ENCODE results near the gene OSCP1. TPM values are rescaled to one million over a fixed set of nuclear protein-coding genes. Genes with fewer than 3 reads are reported as not detected.

Gene OSCP1
- total and polyA plus RNA-seq, 2 experiments from 2014 or later, result 6.9 to 10.2 TPM

DNA sequence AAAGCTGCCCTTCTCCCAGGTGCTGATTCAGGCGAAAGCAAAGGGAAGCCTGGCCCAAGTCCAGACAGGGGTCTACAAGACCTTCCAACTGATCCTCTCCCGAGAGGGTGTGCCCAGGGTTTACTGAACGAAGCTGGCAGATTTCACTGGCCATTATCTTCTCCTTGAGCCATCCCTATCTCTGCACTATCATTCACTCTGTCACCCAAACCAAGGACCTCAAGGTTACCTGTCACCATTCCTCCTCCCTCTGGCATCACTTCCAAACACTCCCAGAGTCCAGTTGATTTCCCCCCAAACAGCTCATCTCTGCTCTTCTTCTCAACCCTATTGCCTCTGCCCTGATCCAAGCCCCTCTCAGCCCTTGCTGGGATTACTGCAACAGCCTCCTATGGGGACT is 69.5 kb downstream of the OSCP1 start:
- no peak for DNase-seq
- H3K27ac ChIP-seq, result no peak overlapping the region
- no peak overlapping the region for H3K4me2 ChIP-seq (ENCODE audit: unreplicated experiment)
- 66 to 72% methylated on average over 3 of the region's 3 CpGs for WGBS, 2 experiments (ENCODE audit: low coverage in 1 of 2, low lambda C conversion rate in 2 of 2, missing lambda C conversion rate in 2 of 2)
- no peak overlapping the region for H3K4me3 ChIP-seq
- in situ Hi-C loops (cut with MboI), result no loop called here
- no peaks in the 10 kb centered on the region for H3K9me2 ChIP-seq (ENCODE audit: insufficient read depth)
- H2AFZ ChIP-seq, result no peak overlapping the region
- 0 out of 2 replicates have a peak, but pooled peaks cover 6% of the 10 kb centered on the region for H3F3A ChIP-seq (ENCODE audit: insufficient read depth)
- peaks cover 99% of the 10 kb centered on the region for H3K79me2 ChIP-seq (ENCODE audit: insufficient read depth)
- peaks cover 9% of the 10 kb centered on the region for H3K4me1 ChIP-seq (ENCODE audit: insufficient read depth)
- no peaks in the 10 kb centered on the region; the same call in 1 of the 2 replicates for H3K36me3 ChIP-seq (ENCODE audit: low read depth)
- H4K20me1 ChIP-seq (ENCODE audit: insufficient read depth), result 0 out of 2 replicates have a peak, but pooled peaks cover 3% of the 10 kb centered on the region
- H3K9me3 ChIP-seq (ENCODE audit: low read depth), result no peaks in the 10 kb centered on the region
- no peaks in the 10 kb centered on the region for H3K27me3 ChIP-seq (replicated peaks; ENCODE audit: insufficient read depth)
- TF ChIP-seq EZH2phosphoT487 (IDR thresholded peaks at IDR 0.05; ENCODE audit: insufficient read depth, low read depth) (no peak), EZH2 (IDR thresholded peaks at IDR 0.05; ENCODE audit: insufficient read depth, poor library complexity, severe bottlenecking) (no peak)
- H3K9ac ChIP-seq, result no peak overlapping the region

DNA sequence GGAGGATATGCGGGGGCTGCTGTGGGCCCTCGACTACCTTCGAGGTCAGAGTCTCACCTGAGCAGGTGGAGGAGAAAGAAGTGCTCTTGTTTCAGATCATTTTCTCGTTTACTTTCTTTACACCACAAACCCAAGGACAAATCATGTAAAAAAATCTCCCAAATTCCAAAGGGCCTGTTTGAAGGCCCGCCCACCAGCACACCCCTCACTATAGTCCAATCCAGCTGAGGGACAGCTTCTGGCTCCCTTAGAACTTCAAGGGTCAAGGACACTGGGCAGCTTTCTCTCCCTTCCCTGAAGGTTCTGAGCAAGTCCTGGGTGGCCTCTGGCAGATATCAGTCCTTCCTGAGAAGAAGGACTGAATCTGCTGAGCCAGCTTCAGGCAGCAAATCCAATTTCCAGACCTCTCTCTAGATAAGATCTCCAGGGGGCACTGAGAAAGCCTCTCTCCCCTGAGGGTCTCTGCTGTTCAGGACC is 70.1 kb downstream of the OSCP1 start:
- H4K20me1 ChIP-seq (ENCODE audit: insufficient read depth), result 0 out of 2 replicates have a peak, but pooled peaks cover 3% of the 10 kb centered on the region
- WGBS, 2 experiments (ENCODE audit: low coverage in 1 of 2, low lambda C conversion rate in 2 of 2, missing lambda C conversion rate in 2 of 2), result 86 to 95% methylated on average over 5 of the region's 5 CpGs

DNA sequence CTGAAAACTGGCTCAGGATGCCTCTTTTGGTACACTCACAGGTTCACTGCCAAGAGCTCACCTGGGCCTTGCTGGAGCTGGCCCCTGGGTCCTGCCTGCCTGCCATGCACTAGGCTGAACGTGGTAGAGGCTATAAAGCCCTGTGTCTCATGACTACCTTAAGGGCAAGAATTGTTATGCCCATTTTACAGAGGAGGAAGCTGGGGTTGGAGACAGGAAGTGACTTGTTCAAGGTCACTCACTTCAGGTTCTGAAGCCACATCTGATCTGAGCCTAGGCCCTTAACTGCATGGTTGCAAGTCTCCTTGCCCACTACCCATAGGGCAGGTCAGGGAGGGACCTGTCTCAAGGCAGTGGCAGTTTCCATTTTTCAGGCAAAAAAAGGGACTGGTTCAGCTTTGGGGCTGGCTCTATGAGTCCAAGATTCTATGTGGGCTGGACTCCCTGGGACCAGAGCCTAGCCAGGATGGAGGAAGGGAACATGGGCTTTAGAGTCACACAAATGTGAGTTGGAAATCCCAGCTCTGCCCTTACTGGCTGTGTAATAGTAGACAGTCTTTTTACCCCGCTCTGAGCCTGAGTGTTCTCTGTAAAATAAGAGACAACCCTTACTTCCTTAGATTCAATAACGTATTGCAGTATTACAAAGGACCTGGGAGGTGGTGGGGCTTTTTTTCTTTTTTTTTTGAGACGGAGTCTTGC is 72.3 kb downstream of the OSCP1 start:
- Histone ChIP-seq H3K79me2 (ENCODE audit: insufficient read depth) (peaks cover 81% of the 10 kb centered on the region), H4K20me1 (ENCODE audit: insufficient read depth) (0 out of 2 replicates have a peak, but pooled peaks cover 3% of the 10 kb centered on the region), H3K4me1 (ENCODE audit: insufficient read depth) (peaks cover 22% of the 10 kb centered on the region)

More for the DNA sequence above, 70.1 kb downstream of the OSCP1 start:
- peaks cover 12% of the 10 kb centered on the region for H3K4me1 ChIP-seq (ENCODE audit: insufficient read depth)
- TF ChIP-seq EZH2phosphoT487 (IDR thresholded peaks at IDR 0.05; ENCODE audit: insufficient read depth, low read depth), result no peak
- no peak for TF ChIP-seq EZH2 (IDR thresholded peaks at IDR 0.05; ENCODE audit: insufficient read depth, poor library complexity, severe bottlenecking)
- no peak overlapping the region for H3K27ac ChIP-seq
- no peak overlapping the region for H3K4me3 ChIP-seq
- no peaks in the 10 kb centered on the region for H3K27me3 ChIP-seq (replicated peaks; ENCODE audit: insufficient read depth)
- no peak overlapping the region for H2AFZ ChIP-seq
- H3K9me2 ChIP-seq (ENCODE audit: insufficient read depth), result no peaks in the 10 kb centered on the region
- H3K9ac ChIP-seq, result no peak overlapping the region
- peaks cover 12% of the 10 kb centered on the region for H3F3A ChIP-seq (ENCODE audit: insufficient read depth)
- in situ Hi-C loops (cut with MboI), result no loop called here
- no peak overlapping the region for H3K4me2 ChIP-seq (ENCODE audit: unreplicated experiment)
- no peaks in the 10 kb centered on the region; the same call in 1 of the 2 replicates for H3K36me3 ChIP-seq (ENCODE audit: low read depth)
- H3K79me2 ChIP-seq (ENCODE audit: insufficient read depth), result peaks cover 100% of the 10 kb centered on the region
- no peak for DNase-seq
- no peaks in the 10 kb centered on the region for H3K9me3 ChIP-seq (ENCODE audit: low read depth)

DNA sequence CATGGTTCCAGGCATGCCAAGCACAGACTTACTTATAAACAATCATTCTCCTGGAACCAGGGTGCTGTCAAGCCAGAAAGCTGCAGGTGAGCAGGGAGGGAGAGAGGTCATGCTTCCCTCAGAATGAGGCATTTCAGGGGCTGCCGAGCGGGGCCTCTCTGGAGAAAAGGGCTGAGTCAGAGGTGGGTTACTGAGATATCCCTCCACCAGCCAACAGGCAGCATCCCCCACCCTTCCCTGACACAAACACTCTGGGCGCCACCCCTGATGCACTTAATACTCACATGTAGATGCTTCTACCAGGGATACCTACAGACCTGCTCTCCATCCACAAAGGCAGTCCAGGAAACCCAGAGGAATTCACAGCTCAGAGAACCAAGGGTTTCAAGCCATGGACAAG is 77.6 kb downstream of the OSCP1 start:
- Histone ChIP-seq H2AFZ (no peak overlapping the region), H3K79me2 (ENCODE audit: insufficient read depth) (peaks cover 81% of the 10 kb centered on the region), H3K4me1 (ENCODE audit: insufficient read depth) (peaks cover 41% of the 10 kb centered on the region), H3K9me2 (ENCODE audit: insufficient read depth) (no peaks in the 10 kb centered on the region), H4K20me1 (ENCODE audit: insufficient read depth) (no peaks in the 10 kb centered on the region), H3F3A (ENCODE audit: insufficient read depth) (peaks cover 46% of the 10 kb centered on the region), H3K4me2 (ENCODE audit: unreplicated experiment) (peak overlapping the region; percentile 82), H3K27me3 (replicated peaks; ENCODE audit: insufficient read depth) (no peaks in the 10 kb centered on the region), H3K4me3 (no peak overlapping the region), H3K9ac (peak overlapping the region; percentile 71), H3K9me3 (ENCODE audit: low read depth) (no peaks in the 10 kb centered on the region), H3K36me3 (ENCODE audit: low read depth) (no peaks in the 10 kb centered on the region; the same call in 1 of the 2 replicates), H3K27ac (peak overlapping the region; percentile 92)
- in situ Hi-C loops (cut with MboI), result no loop called here
- WGBS, 2 experiments (ENCODE audit: low coverage in 1 of 2, low lambda C conversion rate in 2 of 2, missing lambda C conversion rate in 2 of 2), result 70 to 77% methylated on average over 3 of the region's 3 CpGs
- DNase-seq, result peak; percentile 19
- TF ChIP-seq EZH2 (IDR thresholded peaks at IDR 0.05; ENCODE audit: insufficient read depth, poor library complexity, severe bottlenecking), result no peak
- TF ChIP-seq EZH2phosphoT487 (IDR thresholded peaks at IDR 0.05; ENCODE audit: insufficient read depth, low read depth), result no peak

More for the DNA sequence above, 72.3 kb downstream of the OSCP1 start:
- Histone ChIP-seq H3K9me3 (ENCODE audit: low read depth) (no peaks in the 10 kb centered on the region), H3K27me3 (replicated peaks; ENCODE audit: insufficient read depth) (no peaks in the 10 kb centered on the region), H3K36me3 (ENCODE audit: low read depth) (no peaks in the 10 kb centered on the region; the same call in 1 of the 2 replicates), H3F3A (ENCODE audit: insufficient read depth) (peaks cover 24% of the 10 kb centered on the region), H3K27ac (no peak overlapping the region), H3K9ac (no peak overlapping the region), H3K9me2 (ENCODE audit: insufficient read depth) (no peaks in the 10 kb centered on the region), H2AFZ (no peak overlapping the region), H3K4me2 (ENCODE audit: unreplicated experiment) (no peak overlapping the region), H3K4me3 (no peak overlapping the region)
- WGBS, 2 experiments (ENCODE audit: low coverage in 1 of 2, low lambda C conversion rate in 2 of 2, missing lambda C conversion rate in 2 of 2), result 72 to 78% methylated on average over 4 of the region's 4 CpGs
- DNase-seq, result no peak
- TF ChIP-seq EZH2 (IDR thresholded peaks at IDR 0.05; ENCODE audit: insufficient read depth, poor library complexity, severe bottlenecking), result no peak
- TF ChIP-seq EZH2phosphoT487 (IDR thresholded peaks at IDR 0.05; ENCODE audit: insufficient read depth, low read depth), result no peak
- in situ Hi-C loops (cut with MboI), result no loop called here
